ENCODE data around the gene TRPV3.

- no peak for TF ChIP-seq CTCF (conservative IDR thresholded peaks at IDR 0.05; ENCODE audit: low read depth in 2 of 2)
- no peak for TF ChIP-seq POLR2AphosphoS5 (IDR thresholded peaks at IDR 0.05; ENCODE audit: low read depth)
- no peak for TF ChIP-seq EZH2 (IDR thresholded peaks at IDR 0.05; ENCODE audit: low read depth, unreplicated experiment)
- no peak for TF ChIP-seq JUNB (IDR thresholded peaks at IDR 0.05; ENCODE audit: unreplicated experiment)
- TF ChIP-seq EZH2phosphoT487 (IDR thresholded peaks at IDR 0.05; ENCODE audit: unreplicated experiment) = no peak
- TF ChIP-seq ZNF114 (CRISPR knock-in tag; IDR thresholded peaks at IDR 0.05) = no peak
These were observed 10.0 kb downstream of the TRPV3 start for GRCh38 chr17:3547628-3548027.
